Measurements from ENCODE around the gene EME1.
"Not testable (repeated sequence)": the region's sequence is repeated elsewhere in the genome, so short reads cannot be mapped to it uniquely, and the experiment has no call there.

EME1 gene

DNA sequence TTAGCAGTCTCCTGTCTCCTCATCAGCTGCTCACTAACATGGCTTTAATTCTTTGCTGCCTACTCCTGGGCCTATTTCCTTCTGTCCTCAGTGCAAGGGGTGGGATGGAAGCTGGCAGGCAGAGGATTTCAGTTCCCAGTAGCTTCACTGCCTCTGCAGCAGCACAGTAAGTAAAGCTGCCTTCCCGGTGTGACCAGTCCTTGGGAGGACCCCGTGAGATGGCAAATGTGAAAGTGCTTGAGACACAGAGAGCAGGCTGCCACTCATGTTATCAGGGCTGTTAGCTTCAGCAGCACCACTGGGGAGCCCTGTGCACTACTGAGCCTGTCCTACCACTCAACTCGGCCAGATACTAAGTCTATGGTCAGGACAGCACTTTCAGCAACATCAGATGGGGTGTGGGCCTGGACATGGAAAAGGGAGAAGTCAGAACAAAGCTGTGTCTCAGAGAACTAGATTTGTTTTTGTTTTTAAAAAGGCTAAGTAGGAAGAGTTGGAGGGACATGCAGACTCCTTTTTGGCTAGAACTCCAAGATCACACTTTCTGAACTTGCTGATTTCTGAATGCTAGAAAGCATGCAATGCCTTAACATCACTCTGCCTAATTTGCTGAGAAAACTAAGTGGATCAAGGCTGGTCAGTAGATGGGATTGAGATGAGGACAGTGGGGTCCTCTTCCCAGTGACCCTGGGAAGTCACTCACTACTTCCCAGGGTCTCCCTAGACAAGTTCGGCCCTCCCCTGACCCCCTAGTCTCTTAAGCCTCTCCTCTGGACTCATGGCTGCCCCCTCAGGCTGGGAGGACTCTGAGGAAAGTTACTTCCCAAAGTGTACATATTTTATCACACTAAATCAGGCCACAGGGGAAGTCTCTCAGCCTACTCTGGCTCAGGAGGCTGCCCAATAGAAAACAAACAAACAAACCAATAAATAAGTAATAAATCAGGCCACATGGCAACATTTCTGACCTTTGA, 54.1 kb downstream of the EME1 start:
- no peak for DNase-seq

DNA sequence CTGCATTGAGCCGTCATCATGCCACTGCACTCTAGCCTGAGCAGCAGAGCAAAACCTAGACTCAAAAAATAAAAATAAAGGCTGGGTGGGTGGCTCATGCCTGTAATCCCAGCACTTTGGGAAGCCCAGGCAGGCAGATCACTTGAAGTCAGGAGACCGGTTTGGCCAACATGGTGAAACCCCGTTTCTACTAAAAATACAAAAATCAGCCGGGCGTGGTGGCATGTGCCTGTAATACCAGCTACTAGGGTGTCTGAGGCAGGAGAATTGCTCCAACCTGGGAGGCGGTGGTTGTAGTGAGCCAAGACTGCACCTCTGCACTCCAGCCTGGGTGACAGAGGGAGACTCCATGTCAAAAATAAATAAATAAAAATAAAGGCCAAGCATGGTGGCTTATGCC, 55.1 kb downstream of the EME1 start:
- not testable (repeated sequence) for DNase-seq

DNA sequence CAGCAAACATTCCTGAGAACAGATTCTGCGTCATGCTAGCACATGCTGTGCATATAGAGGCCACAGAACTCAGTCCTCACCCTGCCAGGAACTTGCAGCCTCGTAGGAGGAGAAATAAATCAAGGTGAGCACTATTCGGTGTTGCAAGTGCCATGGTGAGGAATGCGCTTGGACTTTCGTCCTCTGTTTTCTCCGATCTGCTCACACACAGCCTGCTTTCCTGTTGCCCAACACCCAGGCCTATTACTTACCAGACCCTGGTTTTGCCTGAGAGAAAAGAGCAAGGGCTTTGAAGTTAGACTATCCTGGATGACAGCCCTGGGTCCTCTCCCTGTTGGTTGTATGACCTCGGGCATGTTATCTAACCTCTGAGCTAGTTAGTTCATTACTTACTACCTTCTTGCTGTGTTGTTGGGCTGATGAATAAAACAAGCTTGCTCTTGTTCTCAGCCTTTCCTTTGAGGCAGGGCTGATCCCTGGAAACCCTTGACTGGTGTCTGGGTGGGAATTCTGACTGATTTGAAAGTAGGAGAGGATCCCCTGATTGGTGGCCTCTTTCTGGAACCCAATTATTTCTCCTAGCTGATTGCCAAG, 55.9 kb downstream of the EME1 start:
- no peak for DNase-seq

DNA sequence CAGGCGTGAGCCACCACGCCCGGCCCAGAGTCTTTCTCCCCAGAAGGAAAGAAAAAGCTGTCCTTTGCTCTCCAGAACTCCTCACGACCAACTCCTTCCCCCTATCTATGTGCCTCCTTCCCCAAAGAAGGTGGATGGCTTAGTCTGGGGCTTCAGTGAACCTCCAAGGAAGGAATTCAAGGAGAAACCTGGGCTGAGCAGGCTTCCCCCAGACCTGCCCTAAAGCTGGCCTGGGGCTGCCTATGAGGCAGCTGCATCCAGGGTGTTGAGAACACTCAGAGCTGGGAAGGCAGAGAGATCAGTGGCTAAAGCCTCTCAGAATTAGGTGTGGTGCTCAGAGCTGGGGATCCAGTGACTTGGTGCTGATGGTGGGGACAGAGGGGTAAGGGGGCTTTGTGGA, 56.8 kb downstream of the EME1 start:
- DNase-seq = no peak
